Panc1 (cell line): Measurements from ENCODE around the gene HPF1. TPM values are rescaled to one million over a fixed set of nuclear protein-coding genes. Genes with fewer than 3 reads are reported as not detected.

ENCODE experiments used
- ATAC-seq: fragments of 200-7000 bp; cut with Tn5 transposase; 2 replicates; pipeline ENCODE4 v1.9.1; 2020; ENCODE audit warnings: mild to moderate bottlenecking, moderate library complexity
- BruUV-seq: library from RNA; stranded (reverse); fragments of 400-500 nt; replicated peaks from 2 replicates; lab custom pipeline; 2021; lab: Mats Ljungman, UMichigan
- CTCF ChIA-PET: fragments of 300-600 bp; sonication (Branson Sonifier 250); formaldehyde crosslinking; loops from one replicate; lab custom pipeline; 2022; ENCODE audit warnings: antibody characterized with exemption; lab: Charles Lee
- POLR2A ChIA-PET: fragments of 300-600 bp; sonication (Branson Sonifier 250); formaldehyde crosslinking; loops from one replicate; lab custom pipeline; 2022; ENCODE audit warnings: antibody characterized with exemption; lab: Charles Lee
- DNase-seq: peaks from one replicate; pipeline ENCODE4 v3.0.0-alpha.2; 2010; ENCODE audit warnings: low read depth, low spot score
- H3K27ac ChIP-seq: 2 replicates; pipeline ENCODE4 v1.5.1; 2011; ENCODE audit warnings: mild to moderate bottlenecking, low read length, inconsistent platforms
- H3K27me3 ChIP-seq: fragments of 200-500 bp; sonication (Bioruptor generic); 2 replicates; pipeline ENCODE4 v1.6.0; 2014; ENCODE audit warnings: low read length, inconsistent platforms; ENCODE audit not compliant: control insufficient read depth, insufficient read depth
- H3K36me3 ChIP-seq: fragments of 200-500 bp; sonication (Bioruptor generic); 2 replicates; pipeline ENCODE4 v1.5.1; 2014; ENCODE audit warnings: inconsistent platforms, mild to moderate bottlenecking, low read length, moderate library complexity; ENCODE audit not compliant: control insufficient read depth, insufficient read depth
- H3K4me1 ChIP-seq: 2 replicates; pipeline ENCODE4 v1.5.1; 2011; ENCODE audit warnings: inconsistent platforms, mild to moderate bottlenecking, low read length, moderate library complexity; ENCODE audit not compliant: control insufficient read depth, insufficient read depth
- H3K4me3 ChIP-seq, 2 experiments: 2 replicates each; pipeline ENCODE4 v1.5.1; 2011 to 2012; ENCODE audit warnings: low read depth in 2 of 2, low read length in 2 of 2, mild to moderate bottlenecking in 2 of 2, inconsistent platforms in 1 of 2, moderate library complexity in 1 of 2
- H3K9me3 ChIP-seq: fragments of 200-500 bp; sonication (Bioruptor generic); 2 replicates; pipeline ENCODE4 v1.5.1; 2014; ENCODE audit warnings: low read depth, mild to moderate bottlenecking, inconsistent platforms, low read length, moderate library complexity; ENCODE audit not compliant: control insufficient read depth, insufficient read depth
- POLR2AphosphoS5 ChIP-seq: IDR thresholded peaks from 2 replicates; pipeline ENCODE4 v1.6.1; 2012; ENCODE audit warnings: mild to moderate bottlenecking, low read depth, low read length, moderate library complexity
- REST ChIP-seq, 2 experiments: IDR thresholded peaks; 2 replicates each; pipeline ENCODE4 v1.6.1; 2011 to 2012; ENCODE audit warnings: low read depth in 2 of 2, control low read depth in 1 of 2, low read length in 1 of 2, mild to moderate bottlenecking in 1 of 2, moderate library complexity in 1 of 2; ENCODE audit not compliant: insufficient read depth in 1 of 2
- SIN3A ChIP-seq: IDR thresholded peaks from 2 replicates; pipeline ENCODE4 v1.6.1; 2012; ENCODE audit warnings: low read depth, mild to moderate bottlenecking, low read length, moderate library complexity, borderline replicate concordance; ENCODE audit not compliant: insufficient read depth
- TCF7L2 ChIP-seq: IDR thresholded peaks from 2 replicates; pipeline ENCODE4 v1.6.1; 2011; ENCODE audit warnings: mild to moderate bottlenecking, low read depth, low read length, inconsistent platforms
- in situ Hi-C: cut with HindIII; loops from 2 replicates; pipeline ENCODE4 v1.10.0; 2016; ENCODE audit warnings: low sequenced_read_pairs, low pct_unique_long_range_greater_than_20kb
- intact Hi-C: fragments of 100-400 bp; cut with micrococcal nuclease; formaldehyde crosslinking; loops from one replicate; pipeline ENCODE4 v1.10.0; 2022; ENCODE audit not compliant: unreplicated experiment
- total RNA-seq: library from RNA; stranded (reverse); gene quantifications from one replicate; pipeline ENCODE4 v1.2.1, GENCODE V29; 2021; ENCODE audit not compliant: unreplicated experiment
- TF ChIP-seq, protein P1 (sequence below): fragments of 450-650 bp; IDR thresholded peaks from 2 replicates; pipeline ENCODE4 v1.5.1; 2017; ENCODE audit warnings: mild to moderate bottlenecking

The HPF1 gene
- total RNA-seq, 1 experiment from 2014 or later, result 21.4 TPM

DNA sequence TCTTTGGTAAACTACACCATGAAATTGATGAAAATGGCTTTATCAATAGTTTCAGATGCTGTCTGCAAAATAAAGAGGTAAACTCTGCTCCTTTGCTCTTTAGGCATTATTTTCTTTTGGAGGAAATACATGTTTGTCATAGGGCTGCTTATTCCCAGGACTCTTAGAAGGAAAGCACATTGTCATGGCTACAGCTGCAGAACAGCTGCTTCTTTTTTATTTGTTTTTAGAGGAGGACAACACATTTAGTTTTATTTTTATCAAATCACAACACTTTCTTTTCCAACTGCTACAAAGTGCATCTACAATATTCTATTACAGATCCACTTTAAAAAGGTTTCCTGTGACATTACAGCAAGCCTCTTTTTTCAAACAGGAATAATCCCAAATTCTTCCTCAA lies 12.7 kb upstream of the HPF1 start:
- H3K9me3 ChIP-seq, result no peaks in the 10 kb centered on the region
- CTCF ChIA-PET, result no interaction called here
- intact Hi-C loops, result no loop called here
- no peaks in the 10 kb centered on the region for H3K27me3 ChIP-seq
- no peaks in the 10 kb centered on the region for H3K36me3 ChIP-seq
- no peak for ATAC-seq
- H3K27ac ChIP-seq, result no peak overlapping the region
- no TSS peak for BruUV-seq
- in situ Hi-C loops, result no loop called here
- DNase-seq, result no peak
- POLR2A ChIA-PET, result no interaction called here
- no peak for TF ChIP-seq TCF7L2
- no peak for TF ChIP-seq POLR2AphosphoS5
- no peak for TF ChIP-seq REST (IDR thresholded peaks at IDR 0.05; ENCODE audit: insufficient read depth in 1 of 2, low read depth in 2 of 2, low read length in 1 of 2)
- TF ChIP-seq, protein P1, sequence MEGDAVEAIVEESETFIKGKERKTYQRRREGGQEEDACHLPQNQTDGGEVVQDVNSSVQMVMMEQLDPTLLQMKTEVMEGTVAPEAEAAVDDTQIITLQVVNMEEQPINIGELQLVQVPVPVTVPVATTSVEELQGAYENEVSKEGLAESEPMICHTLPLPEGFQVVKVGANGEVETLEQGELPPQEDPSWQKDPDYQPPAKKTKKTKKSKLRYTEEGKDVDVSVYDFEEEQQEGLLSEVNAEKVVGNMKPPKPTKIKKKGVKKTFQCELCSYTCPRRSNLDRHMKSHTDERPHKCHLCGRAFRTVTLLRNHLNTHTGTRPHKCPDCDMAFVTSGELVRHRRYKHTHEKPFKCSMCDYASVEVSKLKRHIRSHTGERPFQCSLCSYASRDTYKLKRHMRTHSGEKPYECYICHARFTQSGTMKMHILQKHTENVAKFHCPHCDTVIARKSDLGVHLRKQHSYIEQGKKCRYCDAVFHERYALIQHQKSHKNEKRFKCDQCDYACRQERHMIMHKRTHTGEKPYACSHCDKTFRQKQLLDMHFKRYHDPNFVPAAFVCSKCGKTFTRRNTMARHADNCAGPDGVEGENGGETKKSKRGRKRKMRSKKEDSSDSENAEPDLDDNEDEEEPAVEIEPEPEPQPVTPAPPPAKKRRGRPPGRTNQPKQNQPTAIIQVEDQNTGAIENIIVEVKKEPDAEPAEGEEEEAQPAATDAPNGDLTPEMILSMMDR, result no peak
- no peak for TF ChIP-seq SIN3A
- H3K4me1 ChIP-seq, result no peaks in the 10 kb centered on the region
- H3K4me3 ChIP-seq, result no peak overlapping the region

- H3K4me1 ChIP-seq, result no peaks in the 10 kb centered on the region
- no TSS peak for BruUV-seq
- no peaks in the 10 kb centered on the region for H3K36me3 ChIP-seq
- intact Hi-C loops, result no loop called here
- ChIA-PET POLR2A (no interaction called here), CTCF (no interaction called here)
- no peak overlapping the region for H3K4me3 ChIP-seq
- no peaks in the 10 kb centered on the region for H3K27me3 ChIP-seq
- TF ChIP-seq TCF7L2, result no peak
- TF ChIP-seq REST (IDR thresholded peaks at IDR 0.05; ENCODE audit: insufficient read depth in 1 of 2, low read depth in 2 of 2, low read length in 1 of 2), result no peak
- TF ChIP-seq POLR2AphosphoS5, result no peak
- no peak for TF ChIP-seq SIN3A
- TF ChIP-seq, protein P1, result no peak
- in situ Hi-C loops, result no loop called here
- no peak overlapping the region for H3K27ac ChIP-seq
- DNase-seq (no peak), ATAC-seq (no peak)
- H3K9me3 ChIP-seq, result no peaks in the 10 kb centered on the region
Measured at GRCh38 chr4:169768385-169768784, 10.6 kb upstream of the HPF1 start.
